Measurements from ENCODE around the gene ICOSLG.
"Not testable (repeated sequence)": the region's sequence is repeated elsewhere in the genome, so short reads cannot be mapped to it uniquely, and the experiment has no call there.

Gene ICOSLG, protein sequence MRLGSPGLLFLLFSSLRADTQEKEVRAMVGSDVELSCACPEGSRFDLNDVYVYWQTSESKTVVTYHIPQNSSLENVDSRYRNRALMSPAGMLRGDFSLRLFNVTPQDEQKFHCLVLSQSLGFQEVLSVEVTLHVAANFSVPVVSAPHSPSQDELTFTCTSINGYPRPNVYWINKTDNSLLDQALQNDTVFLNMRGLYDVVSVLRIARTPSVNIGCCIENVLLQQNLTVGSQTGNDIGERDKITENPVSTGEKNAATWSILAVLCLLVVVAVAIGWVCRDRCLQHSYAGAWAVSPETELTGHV

DNA sequence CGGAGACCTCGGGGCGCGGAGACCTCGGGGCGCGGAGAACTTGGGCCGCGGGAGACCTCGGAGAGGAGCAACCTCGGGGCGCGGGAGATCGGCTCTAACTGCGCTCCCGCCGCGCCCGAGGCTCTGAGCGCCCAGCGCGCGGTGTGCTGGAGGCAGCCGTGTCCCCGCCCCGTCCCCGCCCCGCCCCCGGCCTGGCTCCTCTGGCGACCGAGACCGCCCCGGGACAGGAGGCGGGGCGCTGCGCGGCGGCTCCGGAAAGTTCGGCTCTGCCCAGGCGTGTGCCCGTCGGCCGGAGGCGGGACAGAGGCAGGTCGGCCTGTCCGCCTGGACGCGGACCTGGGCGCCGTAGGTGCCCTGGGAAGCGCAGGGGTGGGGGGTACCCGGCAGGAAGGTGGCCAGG lies at the start of gene ICOSLG:
Gene ICOSLG, minus strand, starts transcription at position 102 of the 400 bp plus-strand sequence. CDS start 126 bp downstream, outside the sequence.
- DNase-seq (ENCODE audit: low read depth in 3 of 3), result not testable (repeated sequence)

DNA sequence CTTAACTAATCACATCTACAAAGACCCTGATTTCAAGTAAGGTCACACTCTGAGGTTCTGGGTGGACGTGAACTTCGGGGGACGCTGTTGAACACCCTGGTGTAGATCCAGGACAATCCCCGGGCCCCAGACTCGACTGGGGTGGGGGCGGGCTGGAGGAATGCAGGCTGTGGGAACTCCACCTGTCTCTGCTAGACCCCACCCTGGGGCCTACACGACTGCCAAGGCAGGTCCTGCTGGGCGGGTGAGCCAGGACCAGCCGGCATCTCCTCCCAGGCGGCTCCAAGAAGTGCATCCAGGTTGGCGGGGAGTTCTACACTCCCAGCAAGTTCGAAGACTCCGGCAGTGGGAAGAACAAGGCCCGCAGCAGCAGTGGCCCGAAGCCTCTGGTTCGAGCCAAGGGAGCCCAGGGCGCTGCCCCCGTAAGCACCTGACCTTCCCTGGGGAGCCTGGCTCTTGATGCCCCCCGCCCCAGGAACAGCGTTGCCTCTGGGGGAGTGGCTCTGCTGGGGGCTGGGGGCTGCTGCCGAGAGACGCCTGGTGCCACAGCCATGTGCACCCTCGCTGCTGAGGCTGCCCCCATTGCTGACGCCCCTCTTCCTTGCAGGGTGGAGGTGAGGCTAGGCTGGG lies 48.8 kb upstream of the ICOSLG start:
- no peak for DNase-seq (ENCODE audit: low read depth in 3 of 3)

DNA sequence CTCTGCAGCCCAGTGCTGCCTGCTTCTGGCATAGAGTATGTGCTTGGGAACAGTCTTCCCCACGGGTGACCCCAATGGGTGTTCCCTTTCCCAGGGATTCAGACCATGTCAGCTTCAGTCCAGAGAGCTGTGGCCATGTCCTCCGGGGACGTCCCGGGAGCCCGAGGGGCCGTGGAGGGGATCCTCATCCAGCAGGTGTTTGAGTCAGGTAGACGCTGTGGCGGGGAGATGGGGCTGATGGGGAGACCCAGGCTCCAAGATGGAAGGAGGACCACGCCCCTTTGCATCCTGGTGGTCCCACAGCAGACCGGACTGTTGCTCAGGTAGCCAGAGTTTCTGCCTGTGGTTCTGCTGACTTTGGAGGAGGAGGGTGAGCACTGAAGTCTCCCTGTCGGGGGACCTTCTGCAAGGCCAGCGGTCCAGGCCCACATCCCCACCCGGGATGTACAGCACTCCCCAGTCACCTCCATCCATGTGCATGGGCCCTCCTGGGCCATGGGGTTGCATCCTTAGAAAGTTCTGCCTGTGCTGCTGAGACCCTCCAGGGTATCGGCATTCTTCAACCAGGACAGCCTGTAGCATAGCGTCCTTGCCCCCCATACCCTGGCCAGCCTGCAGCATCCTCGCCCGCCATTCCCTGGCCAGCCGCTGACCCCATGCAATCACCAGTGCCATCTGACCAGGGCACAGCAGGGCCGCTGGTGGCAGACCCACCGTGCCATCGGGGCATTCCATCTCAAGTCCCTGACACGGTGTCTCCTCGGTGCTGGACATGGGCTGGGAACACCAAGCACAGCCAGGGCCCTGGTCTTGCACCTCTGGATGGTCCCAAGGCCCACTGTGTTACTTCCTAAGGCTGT lies 47.7 kb upstream of the ICOSLG start:
- no peak for DNase-seq (ENCODE audit: low read depth in 3 of 3)

GRCh38 chr21:44286716-44287632 lies 46.2 kb upstream of the ICOSLG start:
- no peak for DNase-seq (ENCODE audit: low read depth in 3 of 3)

DNA sequence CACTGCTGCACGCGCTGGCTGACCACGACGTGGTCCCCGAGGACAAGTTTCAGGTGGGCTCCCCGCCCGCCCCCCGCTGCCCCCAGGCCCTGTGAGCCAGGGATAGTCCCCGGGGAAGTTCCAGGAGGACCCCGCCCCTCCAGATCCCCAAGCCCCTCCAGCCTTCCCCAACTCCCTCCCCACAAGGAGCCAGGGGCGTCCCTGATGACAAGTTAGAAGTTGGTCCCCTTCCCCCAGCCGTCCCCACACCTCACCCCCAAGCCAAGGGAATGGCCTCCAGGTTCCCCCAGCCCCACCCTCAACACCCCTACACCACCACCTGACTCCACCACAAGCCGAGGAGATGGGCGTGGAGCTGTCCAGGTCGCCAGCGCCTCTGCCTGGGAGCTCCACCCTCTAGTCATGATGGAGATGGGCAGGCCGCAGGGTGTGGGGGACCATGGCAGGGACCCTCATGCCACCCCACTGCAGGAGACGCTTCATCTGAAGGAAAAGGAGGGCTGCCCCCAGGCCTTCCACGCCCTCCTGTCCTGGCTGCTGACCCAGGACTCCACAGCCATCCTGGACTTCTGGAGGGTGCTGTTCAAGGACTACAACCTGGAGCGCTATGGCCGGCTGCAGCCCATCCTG lies 45.5 kb upstream of the ICOSLG start:
- DNase-seq (ENCODE audit: low read depth in 3 of 3), result no peak

GRCh38 chr21:44285138-44285992 lies 44.6 kb upstream of the ICOSLG start, which contains the start of gene AIRE:
Gene AIRE (plus strand): TSS chr21:44285876. CDS start chr21:44286007, 131 bp downstream.
- DNase-seq (ENCODE audit: low read depth in 3 of 3), result no peak

DNA sequence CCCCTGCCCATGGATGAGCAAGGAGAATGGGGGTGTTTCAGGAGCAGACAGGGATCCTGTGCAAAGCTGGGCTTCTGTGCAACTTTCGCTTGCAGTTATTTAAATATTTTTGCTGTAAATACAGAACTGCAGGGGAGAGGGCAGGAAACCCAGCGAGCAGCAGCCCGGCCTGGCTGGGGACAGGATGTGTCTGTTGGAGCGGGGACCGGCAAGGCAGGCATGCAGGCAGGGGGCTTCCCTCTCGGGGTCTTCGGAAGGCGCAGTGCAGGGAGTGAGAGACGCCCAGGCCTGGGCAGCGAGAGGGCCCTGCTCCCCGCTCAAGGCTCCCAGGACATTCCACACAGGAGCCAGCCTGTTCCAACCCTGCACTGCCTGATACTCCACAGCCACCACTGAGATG lies 43.2 kb upstream of the ICOSLG start:
- no peak for DNase-seq (ENCODE audit: low read depth in 3 of 3)

- not testable (repeated sequence) for DNase-seq (ENCODE audit: low read depth in 3 of 3)
These were observed 42.6 kb upstream of the ICOSLG start for GRCh38 chr21:44283211-44283785.

- DNase-seq (ENCODE audit: low read depth in 3 of 3), result no peak
These were observed 41.6 kb upstream of the ICOSLG start for GRCh38 chr21:44282370-44282769.

DNA sequence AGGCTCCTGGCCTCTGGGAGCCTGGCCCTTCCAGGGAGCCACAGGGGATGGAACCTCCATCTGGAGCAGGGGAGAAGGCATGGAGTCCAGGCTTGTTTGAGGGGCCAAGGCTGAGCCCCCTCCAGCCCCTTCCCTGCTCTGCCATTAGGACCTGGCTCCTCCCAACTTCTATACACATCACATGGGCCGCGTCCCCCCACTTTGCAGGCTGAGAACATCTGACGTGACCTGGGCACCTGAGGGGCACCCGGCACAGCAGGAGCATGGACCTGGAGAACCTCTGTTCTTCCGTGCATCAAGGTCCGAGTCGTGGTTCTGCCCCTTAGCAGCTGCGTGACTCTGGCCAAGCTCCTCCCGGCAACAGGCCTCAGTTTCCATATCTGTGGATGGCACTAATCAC lies 41.1 kb upstream of the ICOSLG start:
- DNase-seq (ENCODE audit: low read depth in 3 of 3), result no peak

DNA sequence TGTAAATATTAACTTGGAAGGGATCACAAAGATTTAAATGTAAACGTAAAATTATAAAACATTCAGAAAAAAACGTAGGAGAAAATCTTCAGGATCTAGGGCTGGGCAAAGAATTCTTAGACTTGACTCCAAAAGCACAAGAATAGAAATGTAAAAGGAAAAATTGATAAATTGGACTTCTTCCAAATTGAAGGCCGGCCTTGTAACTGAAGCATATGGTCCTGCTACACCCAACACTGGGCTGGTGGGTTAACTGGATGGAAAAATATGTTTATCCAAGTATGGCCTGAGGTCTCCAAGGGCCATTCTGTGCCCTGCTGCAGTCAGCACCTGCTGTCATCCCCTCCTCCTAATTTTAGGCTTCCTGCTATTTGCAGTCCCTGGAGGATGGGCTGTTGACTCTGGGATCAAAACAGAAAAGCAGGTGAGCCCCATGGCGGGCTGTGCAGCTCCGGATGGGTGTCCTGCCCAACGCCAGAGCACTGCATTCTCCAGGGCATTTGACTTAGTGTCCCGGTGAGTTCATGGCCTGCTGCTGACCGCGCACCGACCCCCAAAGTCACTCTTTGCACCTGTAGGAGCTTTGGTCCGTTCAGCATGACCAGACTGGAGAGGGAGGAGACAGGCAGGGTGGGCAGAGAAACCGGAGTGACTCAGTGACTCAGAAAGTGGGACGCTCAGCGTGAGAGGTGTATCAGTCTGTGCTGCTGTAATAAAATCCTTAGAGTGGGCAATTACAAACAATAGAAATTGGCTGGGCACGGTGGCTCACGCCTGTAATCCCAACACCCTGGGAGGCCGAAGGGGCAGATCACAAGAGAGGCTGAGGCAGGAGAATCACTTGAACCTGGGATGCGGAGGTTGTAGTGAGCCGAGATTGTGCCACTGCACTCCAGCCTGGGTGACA lies 38.9 kb upstream of the ICOSLG start:
- no peak for DNase-seq (ENCODE audit: low read depth in 3 of 3)

- DNase-seq (ENCODE audit: low read depth in 3 of 3), result no peak
These were observed 34.3 kb upstream of the ICOSLG start for GRCh38 chr21:44275041-44275440.

- DNase-seq (ENCODE audit: low read depth in 3 of 3), result no peak
These were observed 32.3 kb upstream of the ICOSLG start for GRCh38 chr21:44273046-44273445.

- DNase-seq (ENCODE audit: low read depth in 3 of 3), result no peak
These were observed 31.6 kb upstream of the ICOSLG start for GRCh38 chr21:44272284-44272858.

- DNase-seq (ENCODE audit: low read depth in 3 of 3), result no peak
These were observed 31.0 kb upstream of the ICOSLG start for GRCh38 chr21:44271558-44272283.

DNA sequence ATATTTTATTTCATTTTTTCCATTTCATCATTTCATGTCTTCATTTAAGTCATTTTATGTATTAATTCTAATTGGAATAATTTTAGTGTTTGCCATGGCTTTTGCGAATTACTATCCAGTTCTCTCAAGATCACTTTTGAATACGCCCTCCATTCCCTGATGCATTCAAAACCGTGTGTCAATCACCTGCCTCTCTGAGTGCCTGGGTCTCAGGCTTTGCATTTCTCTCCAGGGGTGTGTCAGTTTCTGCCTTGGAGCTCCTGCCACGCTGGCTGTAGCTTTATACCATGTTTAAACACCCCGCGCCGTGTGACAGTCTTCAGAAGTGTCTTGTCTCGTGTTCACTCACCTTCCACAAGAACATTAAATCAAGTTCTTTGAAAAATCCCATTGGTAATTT lies 28.3 kb upstream of the ICOSLG start:
- no peak for DNase-seq (ENCODE audit: low read depth in 3 of 3)

DNA sequence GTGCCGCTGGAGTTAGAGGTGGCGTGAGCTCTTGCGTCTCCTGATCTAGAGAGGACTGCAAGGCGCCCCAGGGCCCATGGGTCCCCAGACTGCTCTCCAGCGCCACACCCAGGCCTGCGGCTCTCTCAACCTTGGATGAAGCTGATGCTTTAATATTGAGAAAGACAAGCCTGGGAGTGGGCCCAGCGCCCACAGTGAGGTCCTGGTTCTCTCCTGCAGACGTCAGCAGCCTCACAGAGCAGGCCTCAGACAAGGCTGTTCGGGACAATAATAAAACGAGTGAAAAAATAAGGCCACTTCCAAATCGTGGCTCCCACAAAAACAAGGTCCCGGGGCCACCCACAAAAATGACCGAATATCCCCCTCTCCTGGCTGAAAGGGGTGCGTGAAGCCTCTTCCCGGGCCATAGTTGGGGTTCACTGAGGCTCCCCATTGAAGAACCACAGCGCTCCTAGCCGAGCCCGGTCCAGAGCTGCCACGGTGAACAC lies 27.0 kb upstream of the ICOSLG start:
- DNase-seq (ENCODE audit: low read depth in 3 of 3), result no peak
